SK-N-SH treated with all-trans-retinoic acid at 6 μM for 48 hours (cell line): ENCODE measurements around the gene PPARG.

ENCODE experiments used
- GLIS3 ChIP-seq: fragments of 250-450 bp; sonication (Bioruptor Pico); IDR thresholded peaks from 2 replicates; pipeline ENCODE4 v1.5.0; 2020; ENCODE audit warnings: mild to moderate bottlenecking, moderate library complexity
- ZNF565 ChIP-seq: fragments of 450-650 bp; formaldehyde crosslinking; conservative IDR thresholded peaks from 2 replicates; pipeline ENCODE4 v1.5.0; 2020; ENCODE audit warnings: low read depth, mild to moderate bottlenecking, moderate library complexity

DNA sequence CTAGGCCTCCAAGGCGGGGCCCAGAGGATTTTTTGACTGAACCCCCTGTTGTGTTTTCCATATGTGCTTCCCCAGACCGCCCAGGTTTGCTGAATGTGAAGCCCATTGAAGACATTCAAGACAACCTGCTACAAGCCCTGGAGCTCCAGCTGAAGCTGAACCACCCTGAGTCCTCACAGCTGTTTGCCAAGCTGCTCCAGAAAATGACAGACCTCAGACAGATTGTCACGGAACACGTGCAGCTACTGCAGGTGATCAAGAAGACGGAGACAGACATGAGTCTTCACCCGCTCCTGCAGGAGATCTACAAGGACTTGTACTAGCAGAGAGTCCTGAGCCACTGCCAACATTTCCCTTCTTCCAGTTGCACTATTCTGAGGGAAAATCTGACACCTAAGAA, 145.0 kb downstream of the PPARG start:
- no peak for TF ChIP-seq ZNF565
- TF ChIP-seq GLIS3 (CRISPR knock-in tag) = no peak
